Panc1 (cell line): Measurements from ENCODE around the gene LGR4. TPM values are rescaled to one million over a fixed set of nuclear protein-coding genes. Genes with fewer than 3 reads are reported as not detected.

ENCODE experiments used
- ATAC-seq: fragments of 200-7000 bp; cut with Tn5 transposase; 2 replicates; pipeline ENCODE4 v1.9.1; 2020; ENCODE audit warnings: mild to moderate bottlenecking, moderate library complexity
- BruUV-seq: library from RNA; stranded (reverse); fragments of 400-500 nt; replicated peaks from 2 replicates; lab custom pipeline; 2021; lab: Mats Ljungman, UMichigan
- CTCF ChIA-PET: fragments of 300-600 bp; sonication (Branson Sonifier 250); formaldehyde crosslinking; loops from one replicate; lab custom pipeline; 2022; ENCODE audit warnings: antibody characterized with exemption; lab: Charles Lee
- POLR2A ChIA-PET: fragments of 300-600 bp; sonication (Branson Sonifier 250); formaldehyde crosslinking; loops from one replicate; lab custom pipeline; 2022; ENCODE audit warnings: antibody characterized with exemption; lab: Charles Lee
- DNase-seq: peaks from one replicate; pipeline ENCODE4 v3.0.0-alpha.2; 2010; ENCODE audit warnings: low read depth, low spot score
- H3K27ac ChIP-seq: 2 replicates; pipeline ENCODE4 v1.5.1; 2011; ENCODE audit warnings: mild to moderate bottlenecking, low read length, inconsistent platforms
- H3K27me3 ChIP-seq: fragments of 200-500 bp; sonication (Bioruptor generic); 2 replicates; pipeline ENCODE4 v1.6.0; 2014; ENCODE audit warnings: low read length, inconsistent platforms; ENCODE audit not compliant: control insufficient read depth, insufficient read depth
- H3K36me3 ChIP-seq: fragments of 200-500 bp; sonication (Bioruptor generic); 2 replicates; pipeline ENCODE4 v1.5.1; 2014; ENCODE audit warnings: inconsistent platforms, mild to moderate bottlenecking, low read length, moderate library complexity; ENCODE audit not compliant: control insufficient read depth, insufficient read depth
- H3K4me1 ChIP-seq: 2 replicates; pipeline ENCODE4 v1.5.1; 2011; ENCODE audit warnings: inconsistent platforms, mild to moderate bottlenecking, low read length, moderate library complexity; ENCODE audit not compliant: control insufficient read depth, insufficient read depth
- H3K4me3 ChIP-seq, 2 experiments: 2 replicates each; pipeline ENCODE4 v1.5.1; 2011 to 2012; ENCODE audit warnings: low read depth in 2 of 2, low read length in 2 of 2, mild to moderate bottlenecking in 2 of 2, inconsistent platforms in 1 of 2, moderate library complexity in 1 of 2
- H3K9me3 ChIP-seq: fragments of 200-500 bp; sonication (Bioruptor generic); 2 replicates; pipeline ENCODE4 v1.5.1; 2014; ENCODE audit warnings: low read depth, mild to moderate bottlenecking, inconsistent platforms, low read length, moderate library complexity; ENCODE audit not compliant: control insufficient read depth, insufficient read depth
- CTCF ChIP-seq: fragments of 450-650 bp; IDR thresholded peaks from 2 replicates; pipeline ENCODE4 v1.5.1; 2017; ENCODE audit warnings: mild to moderate bottlenecking
- POLR2AphosphoS5 ChIP-seq: IDR thresholded peaks from 2 replicates; pipeline ENCODE4 v1.6.1; 2012; ENCODE audit warnings: mild to moderate bottlenecking, low read depth, low read length, moderate library complexity
- REST ChIP-seq, 2 experiments: IDR thresholded peaks; 2 replicates each; pipeline ENCODE4 v1.6.1; 2011 to 2012; ENCODE audit warnings: low read depth in 2 of 2, control low read depth in 1 of 2, low read length in 1 of 2, mild to moderate bottlenecking in 1 of 2, moderate library complexity in 1 of 2; ENCODE audit not compliant: insufficient read depth in 1 of 2
- SIN3A ChIP-seq: IDR thresholded peaks from 2 replicates; pipeline ENCODE4 v1.6.1; 2012; ENCODE audit warnings: low read depth, mild to moderate bottlenecking, low read length, moderate library complexity, borderline replicate concordance; ENCODE audit not compliant: insufficient read depth
- TCF7L2 ChIP-seq: IDR thresholded peaks from 2 replicates; pipeline ENCODE4 v1.6.1; 2011; ENCODE audit warnings: mild to moderate bottlenecking, low read depth, low read length, inconsistent platforms
- in situ Hi-C: cut with HindIII; loops from 2 replicates; pipeline ENCODE4 v1.10.0; 2016; ENCODE audit warnings: low sequenced_read_pairs, low pct_unique_long_range_greater_than_20kb
- intact Hi-C: fragments of 100-400 bp; cut with micrococcal nuclease; formaldehyde crosslinking; loops from one replicate; pipeline ENCODE4 v1.10.0; 2022; ENCODE audit not compliant: unreplicated experiment
- total RNA-seq: library from RNA; stranded (reverse); gene quantifications from one replicate; pipeline ENCODE4 v1.2.1, GENCODE V29; 2021; ENCODE audit not compliant: unreplicated experiment

Gene LGR4
- total RNA-seq, 1 experiment from 2014 or later = 61.8 TPM

GRCh38 chr11:27458182-27458581 is 14.4 kb downstream of the LGR4 start:
- DNase-seq = no peak
- no peak overlapping the region for H3K4me3 ChIP-seq
- ChIA-PET CTCF (no interaction called here), POLR2A (no interaction called here)
- H3K27me3 ChIP-seq = no peaks in the 10 kb centered on the region
- peaks cover 46% of the 10 kb centered on the region for H3K4me1 ChIP-seq
- TF ChIP-seq SIN3A (no peak), REST (IDR thresholded peaks at IDR 0.05; ENCODE audit: insufficient read depth in 1 of 2, low read depth in 2 of 2, low read length in 1 of 2) (no peak), POLR2AphosphoS5 (no peak), TCF7L2 (no peak), CTCF (no peak)
- no peak overlapping the region for H3K27ac ChIP-seq
- in situ Hi-C loops (no loop called here), intact Hi-C loops (no loop called here)
- ATAC-seq = no peak
- H3K36me3 ChIP-seq = no peaks in the 10 kb centered on the region
- no peaks in the 10 kb centered on the region for H3K9me3 ChIP-seq
- no TSS peak for BruUV-seq

- intact Hi-C loops (no loop called here), in situ Hi-C loops (no loop called here)
- POLR2A ChIA-PET = no interaction called here
These were observed 15.7 kb downstream of the LGR4 start for GRCh38 chr11:27456795-27457329.

More at GRCh38 chr11:27456795-27457329, 15.7 kb downstream of the LGR4 start:
- TF ChIP-seq REST (IDR thresholded peaks at IDR 0.05; ENCODE audit: insufficient read depth in 1 of 2, low read depth in 2 of 2, low read length in 1 of 2) = no peak
- no peak for TF ChIP-seq POLR2AphosphoS5
- TF ChIP-seq TCF7L2 = no peak
- no peak for TF ChIP-seq SIN3A
- no peak for TF ChIP-seq CTCF
- ATAC-seq (no peak), DNase-seq (no peak)
- no TSS peak for BruUV-seq
- H3K27ac ChIP-seq = peak overlapping the region; percentile 49; the same call in 1 of the 2 replicates
- CTCF ChIA-PET = no interaction called here
- no peak overlapping the region for H3K4me3 ChIP-seq
- no peaks in the 10 kb centered on the region for H3K36me3 ChIP-seq
- H3K4me1 ChIP-seq = peaks cover 42% of the 10 kb centered on the region
- H3K9me3 ChIP-seq = no peaks in the 10 kb centered on the region
- H3K27me3 ChIP-seq = no peaks in the 10 kb centered on the region
